Gastrocnemius medialis (tissue), 4 donors: ENCODE results near the gene EMC8.

Source experiments
- POLR2A ChIP-seq, 2 donors: fragments of 450-650 bp; IDR thresholded peaks; one replicate each; pipeline ENCODE4 v1.6.1; 2017; ENCODE audit warnings: antibody characterized with exemption in 2 of 2, mild to moderate bottlenecking in 2 of 2, moderate library complexity in 2 of 2
- TF ChIP-seq, protein P1 (sequence below), 5 experiments: fragments of 450-650 bp in 3 of 5; fragments of 200-600 bp in 2 of 5; sonication (generic) in 2 of 5; IDR thresholded peaks in 4 of 5; conservative IDR thresholded peaks in 1 of 5; 1 replicate in 4 of 5; 2 replicates in 1 of 5; pipeline ENCODE4 v1.5.1; 2016 to 2019; ENCODE audit warnings: antibody characterized with exemption in 5 of 5, mild to moderate bottlenecking in 3 of 5, moderate library complexity in 3 of 5

- TF ChIP-seq, protein P1, sequence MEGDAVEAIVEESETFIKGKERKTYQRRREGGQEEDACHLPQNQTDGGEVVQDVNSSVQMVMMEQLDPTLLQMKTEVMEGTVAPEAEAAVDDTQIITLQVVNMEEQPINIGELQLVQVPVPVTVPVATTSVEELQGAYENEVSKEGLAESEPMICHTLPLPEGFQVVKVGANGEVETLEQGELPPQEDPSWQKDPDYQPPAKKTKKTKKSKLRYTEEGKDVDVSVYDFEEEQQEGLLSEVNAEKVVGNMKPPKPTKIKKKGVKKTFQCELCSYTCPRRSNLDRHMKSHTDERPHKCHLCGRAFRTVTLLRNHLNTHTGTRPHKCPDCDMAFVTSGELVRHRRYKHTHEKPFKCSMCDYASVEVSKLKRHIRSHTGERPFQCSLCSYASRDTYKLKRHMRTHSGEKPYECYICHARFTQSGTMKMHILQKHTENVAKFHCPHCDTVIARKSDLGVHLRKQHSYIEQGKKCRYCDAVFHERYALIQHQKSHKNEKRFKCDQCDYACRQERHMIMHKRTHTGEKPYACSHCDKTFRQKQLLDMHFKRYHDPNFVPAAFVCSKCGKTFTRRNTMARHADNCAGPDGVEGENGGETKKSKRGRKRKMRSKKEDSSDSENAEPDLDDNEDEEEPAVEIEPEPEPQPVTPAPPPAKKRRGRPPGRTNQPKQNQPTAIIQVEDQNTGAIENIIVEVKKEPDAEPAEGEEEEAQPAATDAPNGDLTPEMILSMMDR (IDR thresholded peaks at IDR 0.05 in 4 of 5, conservative IDR thresholded peaks at IDR 0.05 in 1 of 5), result no peak
- no peak for TF ChIP-seq POLR2A (IDR thresholded peaks at IDR 0.05)
Observed at GRCh38 chr16:85784813-85785212, 14.5 kb downstream of the EMC8 start.
